C4-2B (cell line): Measurements from ENCODE around the gene TMEM101.

Experiments
- H3K27ac ChIP-seq: fragments of 450-650 bp; 2 replicates; pipeline ENCODE4 v1.5.1; 2017
- CTCF ChIP-seq: fragments of 450-650 bp; conservative IDR thresholded peaks from 2 replicates; pipeline ENCODE4 v1.5.1; 2017; ENCODE audit warnings: mild to moderate bottlenecking
- ZFX ChIP-seq: fragments of 450-650 bp; IDR thresholded peaks from 2 replicates; pipeline ENCODE4 v1.6.1; 2017

The TMEM101 gene

DNA sequence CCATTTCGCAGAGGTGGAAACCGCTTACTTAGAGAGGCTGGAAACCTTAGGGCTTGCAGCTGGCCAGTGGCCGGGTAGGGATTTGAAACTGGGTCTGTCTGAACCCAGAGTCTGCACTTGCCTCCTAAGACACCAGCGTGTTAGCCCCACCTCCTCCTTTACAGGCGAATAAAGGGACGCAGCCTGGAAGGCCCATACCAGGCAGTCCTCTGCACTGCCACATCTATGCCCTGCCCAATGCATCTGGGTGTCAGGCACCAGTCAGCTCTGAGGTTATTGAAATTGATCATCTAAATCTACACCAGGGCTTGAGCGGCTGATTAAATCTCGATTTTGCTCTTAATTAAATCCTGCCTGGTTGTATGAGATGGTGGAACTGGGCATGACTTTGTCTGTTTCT is 30.2 kb downstream of the TMEM101 start:
- TF ChIP-seq CTCF, result no peak
- TF ChIP-seq ZFX, result no peak
- H3K27ac ChIP-seq, result no peak overlapping the region

DNA sequence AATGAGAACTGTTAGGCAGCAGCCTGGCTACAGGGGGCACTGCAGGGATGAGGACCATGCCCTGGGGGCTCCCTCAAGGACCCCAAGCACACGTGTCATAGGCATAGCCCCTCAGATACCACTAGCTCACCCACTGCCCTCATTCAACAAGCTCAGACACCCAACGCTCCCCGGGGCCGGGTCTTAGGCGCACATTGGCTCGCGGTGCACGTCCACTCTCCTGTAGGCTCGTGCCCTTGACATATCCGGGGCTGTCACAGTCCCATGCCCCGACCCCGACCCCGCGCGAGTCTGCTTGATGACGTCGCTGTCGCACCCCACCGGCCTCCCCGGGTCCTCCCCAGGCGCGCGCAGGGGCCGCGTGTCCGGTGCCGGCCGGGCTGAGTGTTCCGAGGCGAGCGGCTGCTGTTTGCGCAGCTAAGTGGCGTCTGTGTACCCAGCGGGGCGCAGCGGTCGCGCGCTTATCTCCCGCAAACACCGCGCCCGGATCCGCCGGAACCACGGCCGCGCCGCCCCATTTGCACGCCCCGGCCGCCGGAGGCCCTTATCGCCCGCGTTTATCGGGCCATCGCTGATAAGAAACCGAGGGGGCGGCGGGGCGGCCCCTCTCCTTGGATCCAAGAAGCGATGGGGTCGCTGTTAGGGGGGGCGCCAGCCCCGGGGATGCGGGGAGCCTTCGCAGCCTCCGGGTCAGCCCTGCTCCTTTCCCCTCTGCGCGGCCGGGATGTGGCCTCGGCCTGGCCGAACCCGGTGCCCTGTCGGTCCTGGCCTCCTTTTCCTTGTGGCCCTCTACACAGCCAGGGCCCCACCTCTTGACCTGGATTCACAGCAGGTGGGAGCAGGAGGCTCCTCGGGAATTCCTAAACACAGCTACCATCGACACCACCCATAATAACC is 31.0 kb downstream of the TMEM101 start:
- H3K27ac ChIP-seq, result no peak overlapping the region
- TF ChIP-seq CTCF (no peak; the same call in 1 of the 2 replicates), ZFX (no peak)

GRCh38 chr17:43983196-43983514 is 31.6 kb downstream of the TMEM101 start:
- H3K27ac ChIP-seq, result no peak overlapping the region
- TF ChIP-seq CTCF (no peak), ZFX (no peak)

GRCh38 chr17:43982171-43982570 is 32.6 kb downstream of the TMEM101 start:
- TF ChIP-seq CTCF (no peak), ZFX (no peak)
- no peak overlapping the region for H3K27ac ChIP-seq

DNA sequence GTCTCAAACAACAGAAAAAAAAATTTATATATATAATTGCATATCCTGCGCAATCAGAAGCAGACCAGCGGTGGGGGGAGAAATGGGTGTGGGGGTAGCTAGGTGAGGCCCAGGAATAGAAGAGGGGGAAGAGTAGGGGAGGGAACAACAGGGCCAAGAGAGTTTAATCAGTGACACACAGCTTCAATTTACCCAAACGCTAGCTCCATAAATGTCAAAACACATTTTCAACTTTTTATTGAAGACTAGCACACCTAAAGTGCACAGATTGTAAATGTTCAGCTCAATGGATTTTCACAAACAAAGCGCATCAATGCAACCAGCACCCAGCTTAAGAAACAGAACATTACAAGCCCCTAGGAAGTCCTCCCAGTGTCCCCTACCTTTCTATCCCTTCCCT is 35.1 kb downstream of the TMEM101 start:
- no peak overlapping the region for H3K27ac ChIP-seq

GRCh38 chr17:43979011-43979410 is 35.8 kb downstream of the TMEM101 start:
- no peak overlapping the region for H3K27ac ChIP-seq
- TF ChIP-seq ZFX (no peak), CTCF (no peak)

More for the DNA sequence above, 35.1 kb downstream of the TMEM101 start:
- no peak for TF ChIP-seq ZFX
- TF ChIP-seq CTCF, result no peak

DNA sequence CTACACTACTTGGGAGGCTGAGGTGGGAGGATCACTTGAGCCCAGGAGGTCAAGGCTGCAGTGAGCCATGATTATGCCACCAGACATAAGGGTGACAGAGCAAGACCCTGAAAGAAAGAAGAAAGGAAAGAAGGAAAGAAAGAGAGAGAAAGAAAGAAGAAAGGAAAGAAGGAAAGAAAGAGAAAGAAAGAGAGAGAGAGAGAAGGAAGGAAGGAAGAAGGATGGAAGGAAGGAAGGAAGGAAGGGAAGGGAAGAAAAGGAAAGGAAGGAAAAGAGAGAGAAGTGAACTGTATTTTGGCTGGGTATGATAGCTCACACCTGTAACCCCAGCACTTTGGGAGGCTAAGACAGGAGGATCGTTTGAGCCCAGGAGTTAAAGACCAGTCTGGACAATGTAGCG is 36.7 kb downstream of the TMEM101 start:
- H3K27ac ChIP-seq, result no peak overlapping the region
- no peak for TF ChIP-seq CTCF
- no peak for TF ChIP-seq ZFX
